NCI-H82 (cell line): ENCODE results near the gene FAM180A.
"Not testable (repeated sequence)": the region's sequence is repeated elsewhere in the genome, so short reads cannot be mapped to it uniquely, and the experiment has no call there.

Source experiments
- DNase-seq: peaks from one replicate; lab custom pipeline; 2025; lab: John Stamatoyannopoulos, UW

FAM180A gene

DNA sequence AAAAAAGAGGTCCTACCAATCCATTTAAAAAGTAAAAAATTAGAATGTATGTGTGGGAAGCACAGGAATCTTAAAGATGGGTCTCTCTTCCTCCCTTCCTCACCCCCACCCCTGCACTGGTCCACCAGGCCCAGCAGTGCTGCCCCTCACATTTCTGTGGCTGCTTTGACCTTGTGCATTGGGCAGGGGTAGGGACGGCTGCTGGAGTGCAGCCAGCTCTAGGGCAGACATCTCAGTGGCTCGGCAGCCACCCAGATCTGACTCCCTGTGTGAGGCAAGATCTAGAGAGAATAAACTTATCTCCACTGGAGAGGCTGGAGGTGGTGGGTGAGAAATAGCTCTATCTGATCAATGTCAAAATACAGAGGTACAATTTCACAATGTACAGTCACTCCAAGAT lies 6.7 kb downstream of the FAM180A start:
- no peak for DNase-seq

DNA sequence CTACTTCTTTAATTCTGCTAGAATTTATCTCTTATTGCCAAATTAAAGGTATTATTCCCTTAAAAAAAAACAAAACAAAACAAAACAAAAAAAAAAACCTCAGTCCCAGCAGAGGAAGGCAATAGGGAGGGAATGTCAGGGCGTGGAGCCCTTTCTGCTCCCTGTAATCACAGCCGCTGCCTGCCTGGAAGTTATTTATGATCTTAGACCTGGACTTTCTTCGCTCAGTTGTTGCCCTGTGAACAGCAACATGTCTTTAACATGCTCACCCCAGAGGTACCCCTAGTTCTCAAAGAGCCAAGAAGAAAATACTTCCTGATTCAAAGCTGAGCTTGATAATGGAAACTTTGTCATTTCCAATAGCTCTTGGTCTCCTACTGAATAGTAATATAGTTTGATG lies 7.7 kb downstream of the FAM180A start:
- no peak for DNase-seq

DNA sequence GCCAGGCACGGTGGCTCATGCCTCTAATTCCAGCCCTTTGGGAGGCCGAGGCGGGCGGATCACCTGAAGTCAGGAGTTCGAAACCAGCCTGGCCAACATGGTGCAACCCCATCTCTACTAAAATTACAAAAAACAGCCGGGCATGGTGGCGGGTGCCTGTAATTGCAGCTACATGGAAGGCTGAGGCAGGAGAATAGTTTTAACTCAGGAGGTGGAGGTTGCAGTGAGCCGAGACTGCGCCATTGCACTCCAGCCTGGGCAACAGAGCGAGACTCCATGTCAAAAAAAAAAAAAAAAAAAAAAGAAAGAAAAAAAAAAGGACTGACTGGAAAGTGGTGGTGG lies 11.3 kb downstream of the FAM180A start:
- not testable (repeated sequence) for DNase-seq

DNA sequence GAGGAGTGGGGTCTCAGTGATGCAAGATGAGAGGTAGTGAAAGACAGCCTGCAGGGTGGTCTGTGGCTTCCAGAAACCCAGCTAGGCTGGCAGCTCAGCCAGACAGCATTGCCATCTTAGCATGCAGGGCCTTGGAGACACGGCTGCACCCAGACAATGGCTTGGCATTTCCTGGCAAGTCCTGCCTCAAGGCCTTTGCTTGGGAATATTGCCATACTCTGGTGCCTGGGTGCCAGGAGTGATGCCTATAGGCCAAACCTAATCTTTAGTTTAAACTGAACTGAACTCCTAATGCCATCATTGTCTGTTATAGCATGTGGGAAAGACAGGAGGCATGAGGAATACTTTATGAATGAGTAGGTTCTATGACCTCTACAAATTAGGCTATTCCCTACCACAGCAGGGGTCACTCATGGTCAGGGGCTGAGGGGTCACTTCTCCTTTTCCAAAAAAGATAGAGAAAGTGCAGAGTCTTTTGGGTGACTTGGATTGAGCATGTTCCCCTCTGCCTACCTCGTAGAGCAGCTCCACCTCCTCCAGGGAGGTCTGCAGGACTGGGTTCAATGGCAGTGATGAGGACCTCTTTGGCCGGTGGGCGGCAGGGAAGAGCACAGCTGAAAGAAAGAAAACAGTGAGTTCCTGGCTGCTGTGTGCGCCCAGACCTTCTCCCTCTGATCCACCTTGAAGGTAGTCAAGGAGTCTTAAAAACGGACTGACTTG lies 11.9 kb downstream of the FAM180A start:
- DNase-seq = no peak

DNA sequence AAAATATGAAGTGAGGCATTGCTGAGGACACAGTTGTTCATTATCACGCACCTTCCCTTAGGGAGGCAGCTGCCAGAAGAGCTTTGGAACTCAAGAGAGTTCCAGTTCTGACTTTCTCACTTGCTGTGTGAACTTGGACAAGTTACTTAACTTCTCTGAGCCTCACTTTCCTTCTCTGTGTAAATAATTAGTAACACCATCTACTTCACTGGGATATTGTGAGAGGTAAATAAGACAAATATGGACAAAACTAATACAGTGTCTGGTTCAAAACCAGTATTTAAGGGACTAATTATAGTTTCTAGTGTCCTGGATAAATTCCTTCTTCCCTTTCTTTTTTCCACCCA lies 14.3 kb downstream of the FAM180A start:
- DNase-seq = no peak

DNA sequence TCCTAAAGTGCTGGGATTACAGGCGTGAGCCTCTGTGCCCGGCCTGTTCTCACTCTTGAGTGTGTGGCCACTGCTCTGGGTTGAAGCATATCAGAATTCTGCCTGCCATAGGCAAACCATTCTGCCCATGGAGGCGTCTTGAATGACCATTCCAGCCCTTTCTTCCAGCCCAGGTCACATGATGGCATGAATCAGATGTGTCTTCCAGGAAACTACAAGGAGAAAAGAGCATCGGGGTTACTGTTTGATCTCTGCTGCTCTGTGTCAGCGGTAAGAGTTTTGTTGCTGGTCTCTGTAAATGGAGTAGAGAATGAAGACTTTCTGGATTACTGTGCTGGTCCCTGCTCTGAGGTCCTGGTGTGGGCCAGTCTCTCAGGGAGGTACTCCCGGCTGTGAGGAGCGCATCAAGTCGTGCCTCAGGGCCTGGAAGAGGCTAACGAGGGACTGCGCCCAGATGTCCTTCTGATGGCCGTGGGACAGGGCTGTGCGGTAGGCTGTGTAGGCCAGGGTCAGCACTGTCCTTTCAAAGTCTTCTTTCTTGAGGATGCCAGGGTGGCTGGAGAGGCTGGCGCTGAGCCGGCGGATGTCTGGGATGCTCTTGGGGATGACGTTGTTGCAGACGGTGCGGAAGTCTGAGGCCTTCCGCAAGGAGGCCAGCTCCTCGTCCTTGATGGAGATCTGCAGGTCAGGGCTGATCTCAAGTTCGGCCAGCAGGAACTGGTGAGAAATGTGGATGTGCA lies 14.8 kb downstream of the FAM180A start:
- DNase-seq = no peak

DNA sequence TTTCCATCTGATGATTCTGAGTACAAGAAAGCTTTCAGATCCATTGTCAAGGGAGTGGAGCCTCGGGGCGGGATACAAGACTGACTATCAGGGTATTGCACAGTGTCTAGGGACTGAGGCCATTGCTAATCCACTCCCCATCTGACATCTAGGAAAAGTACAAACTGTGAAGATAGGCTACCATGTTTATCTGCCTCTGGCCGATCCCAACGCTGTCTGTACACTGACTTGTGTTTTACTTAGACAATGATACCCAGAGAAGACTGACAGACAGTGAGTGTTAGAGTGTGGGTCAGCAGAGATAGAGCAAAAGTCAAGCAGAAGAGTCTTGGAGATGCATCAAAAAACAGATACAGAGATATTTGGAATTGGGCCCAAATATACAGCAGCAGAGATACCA lies 17.5 kb downstream of the FAM180A start:
- no peak for DNase-seq

DNA sequence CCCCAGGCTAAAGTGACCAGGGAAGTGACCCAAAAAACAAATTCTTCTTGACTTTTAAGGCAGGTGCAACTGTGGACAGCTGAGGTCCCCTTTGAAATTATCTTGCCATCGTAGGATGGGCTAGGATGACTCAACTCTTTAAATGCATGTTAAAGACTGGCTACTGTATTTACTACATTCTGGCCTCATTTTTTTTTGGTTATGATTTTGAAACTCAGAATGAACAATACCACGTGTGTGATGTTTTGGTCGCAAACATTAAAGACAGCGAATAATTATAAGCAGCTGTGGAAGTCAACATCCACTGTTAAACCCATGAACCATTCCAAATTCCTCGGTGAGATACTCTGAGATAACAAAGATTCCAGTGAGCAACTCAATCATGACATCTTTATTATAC lies 19.4 kb downstream of the FAM180A start:
- DNase-seq = no peak

DNA sequence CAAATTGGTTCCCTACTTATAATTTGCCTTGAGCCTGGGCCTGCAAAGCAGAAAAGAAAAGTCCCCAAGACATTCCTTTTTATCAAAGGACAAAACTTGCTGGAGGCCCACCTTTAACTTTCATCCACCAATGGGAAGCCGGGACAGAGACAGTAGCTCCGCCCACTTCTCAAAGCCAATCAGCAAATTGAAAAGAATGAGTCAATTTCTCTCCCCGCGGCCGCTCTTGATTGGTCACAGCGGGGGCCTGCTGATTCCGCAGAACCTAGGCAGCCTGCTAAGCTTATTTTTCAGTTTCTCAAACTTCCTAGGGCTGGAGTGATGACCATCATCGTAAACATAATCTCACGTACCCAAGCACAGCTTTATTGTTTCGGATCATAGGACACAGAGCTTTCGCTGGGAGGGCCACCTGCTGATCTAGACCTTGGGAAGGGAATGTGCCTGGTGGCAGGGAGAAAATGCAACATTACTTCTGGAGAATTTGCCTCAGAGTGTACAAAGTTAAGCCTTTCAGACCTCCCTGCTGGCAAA lies 20.4 kb downstream of the FAM180A start, which contains the start of gene SLC13A4:
Gene SLC13A4, minus strand, starts transcription at position 51 of the 534 bp plus-strand sequence. CDS start 690 bp downstream, outside the sequence.
- DNase-seq = no peak

DNA sequence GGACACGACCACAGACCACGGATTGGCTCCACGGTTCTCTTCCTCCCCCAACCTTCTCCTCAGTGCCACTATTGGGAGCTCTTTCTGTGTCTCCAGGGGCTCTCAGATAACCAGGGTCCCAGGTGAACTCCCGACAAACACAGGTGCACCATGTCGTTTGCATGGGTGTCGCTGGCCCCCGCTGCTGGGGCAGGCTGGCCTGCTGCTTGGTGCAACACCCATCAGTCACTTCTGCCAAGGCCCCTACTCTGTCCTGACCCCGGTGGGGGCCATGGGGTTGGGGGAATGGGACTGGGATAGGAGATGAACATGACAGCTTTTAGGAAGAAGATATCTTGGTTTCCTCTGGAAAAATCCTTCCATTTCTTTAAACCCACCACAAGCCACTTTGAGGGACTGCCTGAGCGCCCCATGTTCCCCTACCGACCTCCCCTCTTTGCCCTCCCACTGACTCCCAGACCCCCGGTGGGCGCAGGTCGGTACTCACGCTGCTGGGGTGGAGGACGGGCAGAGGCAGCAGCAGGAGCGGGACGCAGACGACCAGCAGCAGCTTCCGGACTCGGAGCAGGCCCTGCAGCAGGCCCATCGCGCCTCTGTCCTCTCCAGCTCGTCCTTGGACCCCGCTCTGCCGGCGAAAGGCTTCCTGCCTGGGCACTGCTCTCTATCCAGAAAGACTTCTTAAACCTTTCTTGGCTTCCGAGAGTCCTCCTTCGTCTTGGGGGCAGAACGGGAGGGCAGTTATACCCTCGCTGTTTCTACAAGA lies 21.5 kb downstream of the FAM180A start:
- DNase-seq = no peak

DNA sequence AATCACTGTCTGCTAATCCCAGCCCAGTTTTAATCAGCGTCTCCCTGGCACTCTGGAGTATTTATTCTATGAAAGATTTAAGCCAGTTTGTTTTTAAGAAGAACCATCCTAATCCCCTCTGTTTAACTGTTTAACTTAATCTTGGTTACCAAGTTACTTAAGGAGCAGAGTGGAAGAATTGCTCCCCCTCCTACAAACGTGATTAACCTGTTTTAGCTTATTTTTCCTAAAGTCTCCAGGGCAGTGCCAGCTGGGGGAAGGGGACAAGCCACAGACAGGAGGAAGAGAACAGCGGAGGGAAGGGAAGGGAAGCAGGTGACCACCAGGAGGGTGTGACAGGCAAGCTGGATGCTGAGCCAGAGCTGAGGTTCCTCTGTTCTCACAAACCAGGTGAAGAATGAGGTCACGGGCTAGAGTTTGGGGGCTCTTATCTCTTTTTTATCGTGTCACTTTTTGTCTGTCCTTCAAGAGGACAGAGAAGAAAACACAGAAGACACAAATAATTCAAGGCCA lies 22.3 kb downstream of the FAM180A start:
- peak; percentile 81 for DNase-seq

DNA sequence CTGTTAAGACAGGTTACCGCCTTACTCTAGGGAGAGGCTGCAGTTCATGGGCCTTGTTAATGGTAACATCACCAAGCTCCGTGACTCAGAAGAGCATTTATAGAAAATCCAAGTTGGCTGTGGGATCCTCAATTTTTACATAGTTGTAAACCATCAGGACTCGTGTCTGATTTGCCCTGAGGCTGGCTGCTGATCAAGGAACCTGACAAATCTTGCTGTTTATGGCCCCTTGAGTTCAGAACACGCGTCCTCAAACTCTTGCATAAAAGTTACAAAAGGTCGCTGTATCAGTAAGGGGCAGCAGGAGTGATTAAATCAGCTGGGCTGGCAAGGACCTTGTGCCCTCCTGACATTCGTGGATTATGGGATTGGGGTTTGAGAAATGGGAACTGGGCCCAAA lies 25.2 kb downstream of the FAM180A start:
- DNase-seq = no peak

DNA sequence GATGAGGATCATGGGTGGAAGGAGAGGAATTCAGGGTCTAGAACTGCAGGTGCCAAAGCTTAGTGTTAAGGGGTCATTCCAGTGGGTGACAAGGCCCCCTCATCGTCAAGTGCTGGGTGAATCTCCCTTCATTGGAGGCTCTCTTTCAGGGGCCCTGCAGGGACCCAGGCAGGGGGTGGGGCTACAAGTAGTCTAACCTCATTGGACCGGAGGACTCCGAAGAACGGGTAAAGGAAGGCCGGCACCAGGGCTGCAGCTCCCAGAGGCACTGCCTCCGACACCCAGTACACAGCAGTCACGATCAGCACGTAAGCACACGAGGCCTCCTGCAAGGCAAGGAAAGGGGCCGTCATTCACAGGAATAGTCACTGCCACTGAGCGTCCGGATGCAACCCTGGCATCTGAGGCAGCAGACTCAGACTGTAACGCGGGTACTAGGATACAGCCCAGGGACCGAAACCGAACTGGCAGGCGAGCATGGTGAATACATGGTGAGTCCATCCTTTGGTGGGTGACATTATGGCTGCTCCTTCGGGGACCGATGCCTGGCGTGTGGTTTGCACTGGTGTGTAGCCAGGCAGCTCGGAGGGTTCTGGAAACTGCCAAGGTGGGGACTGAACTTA lies 27.3 kb downstream of the FAM180A start:
- DNase-seq = no peak

DNA sequence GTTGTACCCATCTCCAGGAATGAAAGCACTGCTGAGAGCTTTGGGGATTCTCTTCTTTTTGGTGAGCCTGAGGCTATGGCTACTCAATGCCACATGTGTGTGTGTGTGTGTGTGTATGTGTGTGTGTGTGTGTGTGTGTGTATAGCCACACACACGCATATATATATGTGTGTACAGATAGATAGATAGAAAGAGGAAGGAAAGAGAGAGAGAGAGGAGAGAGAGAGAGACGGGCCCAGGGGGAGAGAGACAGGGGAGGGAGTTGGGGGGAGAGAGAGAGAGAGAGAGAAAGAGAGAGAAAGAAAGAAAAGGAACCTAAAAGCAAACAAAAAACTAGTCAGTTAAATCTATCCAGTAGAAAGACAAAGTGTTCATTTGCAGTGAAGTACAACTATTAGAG lies 28.9 kb downstream of the FAM180A start:
- DNase-seq = no peak

DNA sequence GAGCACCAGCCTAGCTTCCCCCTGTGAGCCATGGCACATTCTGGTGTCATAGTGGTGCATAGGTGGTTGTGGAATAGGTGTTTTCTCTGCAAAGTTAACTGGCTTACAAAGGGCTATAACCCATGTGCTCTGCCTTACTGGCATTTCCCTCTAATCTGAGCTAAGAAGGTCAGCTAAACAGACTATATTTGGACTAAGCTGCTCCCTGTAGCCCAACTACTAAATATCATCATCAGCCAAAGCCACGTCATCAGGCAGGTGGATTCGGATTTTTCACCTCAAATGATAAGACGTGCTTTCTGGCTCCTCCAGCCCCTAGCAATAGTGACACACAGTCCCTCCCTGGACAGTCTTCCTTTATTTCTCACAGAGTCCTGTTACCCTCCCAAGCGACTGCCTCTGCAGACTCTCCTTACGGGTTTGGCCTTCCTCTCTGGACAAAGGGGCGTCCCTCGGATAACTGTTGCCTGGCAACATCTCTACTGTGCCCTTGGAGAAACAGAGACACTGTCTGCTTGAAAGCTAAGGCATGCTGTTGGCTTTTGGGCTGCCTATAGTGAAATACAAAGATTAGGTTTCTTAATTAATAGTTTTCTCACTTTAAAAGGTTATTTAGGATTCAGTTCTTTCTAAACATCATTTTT lies 29.7 kb downstream of the FAM180A start:
- DNase-seq = peak; percentile 35

DNA sequence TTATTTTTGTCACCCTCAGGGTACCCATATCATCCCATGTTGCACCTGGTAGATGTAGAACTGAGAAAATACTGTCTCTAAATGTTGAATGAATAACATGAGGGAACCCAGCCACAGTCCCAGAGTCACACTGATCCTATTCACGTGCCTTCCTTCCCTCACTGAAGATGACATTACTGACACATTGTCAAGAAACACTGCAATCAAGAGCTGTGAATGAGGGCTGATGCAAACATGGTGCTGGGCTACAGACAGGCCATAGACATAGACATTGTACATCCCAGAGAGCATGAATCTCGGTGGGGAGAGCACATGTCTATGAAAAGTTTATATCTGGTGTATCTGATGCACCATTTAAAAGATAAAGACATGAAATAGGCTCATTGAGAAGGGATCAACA lies 30.4 kb downstream of the FAM180A start:
- no peak for DNase-seq

DNA sequence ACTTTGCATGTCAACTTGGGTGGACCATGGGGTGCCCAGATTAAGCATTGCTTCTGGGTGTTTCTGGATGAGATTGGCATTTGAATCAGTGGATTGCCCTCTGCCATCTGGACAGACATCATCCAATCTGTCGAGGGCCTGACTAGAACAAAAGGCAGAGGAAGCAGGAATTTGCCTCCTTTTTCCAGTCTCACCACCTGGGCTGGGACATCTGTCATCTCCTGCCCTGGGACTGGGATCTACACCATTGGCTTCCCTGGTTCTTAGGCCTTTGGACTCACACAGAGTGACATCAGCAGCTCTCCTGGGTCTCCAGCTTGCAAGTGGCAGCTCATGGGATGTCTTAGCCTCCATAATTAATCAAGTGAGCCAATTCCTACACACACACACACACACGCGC lies 30.9 kb downstream of the FAM180A start:
- DNase-seq = peak; percentile 62

DNA sequence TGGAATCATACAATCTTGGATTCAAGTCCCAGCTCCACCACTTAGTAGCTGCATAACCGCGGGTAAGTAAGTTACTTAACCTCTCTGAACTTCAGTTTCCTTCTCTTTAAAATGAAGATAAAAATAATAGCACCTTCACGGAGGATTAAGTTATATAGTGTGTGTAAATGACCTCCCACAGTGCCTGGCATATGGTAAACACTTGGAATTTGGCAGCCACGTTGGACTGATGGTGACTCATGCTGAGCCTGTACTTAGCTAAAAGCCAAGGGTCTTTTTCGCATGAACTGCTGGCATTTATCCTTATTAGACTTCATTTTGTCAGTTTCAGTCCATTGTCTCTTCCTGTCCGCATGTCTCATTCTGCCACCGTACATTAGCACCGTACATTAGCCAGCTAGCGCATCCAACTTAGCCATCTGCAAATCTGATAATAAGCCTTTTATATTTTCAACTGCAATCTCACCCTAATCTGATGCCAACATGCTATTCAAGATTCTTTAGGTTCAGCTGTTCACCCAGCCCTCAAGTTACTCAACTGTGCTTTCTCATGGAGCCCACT lies 31.9 kb downstream of the FAM180A start:
- DNase-seq = peak; percentile 68

DNA sequence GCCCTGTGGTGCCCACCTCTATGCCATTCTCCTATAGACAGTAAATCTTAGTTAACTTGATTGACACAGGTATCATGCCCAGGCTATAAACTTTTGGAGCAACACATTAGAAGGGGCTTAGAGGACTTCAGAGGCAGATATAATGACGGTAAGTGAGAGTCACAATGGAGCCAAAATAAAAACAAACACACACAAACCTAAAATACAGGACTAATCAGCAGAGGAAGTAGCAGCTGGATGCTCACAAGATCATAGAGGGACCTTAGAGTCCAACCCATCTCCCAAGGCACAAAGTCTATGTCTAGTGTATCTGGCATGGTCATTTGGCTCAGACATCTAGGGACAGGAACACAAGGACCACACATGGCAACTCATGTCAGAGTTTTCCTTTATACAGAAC lies 32.9 kb downstream of the FAM180A start:
- DNase-seq = no peak

DNA sequence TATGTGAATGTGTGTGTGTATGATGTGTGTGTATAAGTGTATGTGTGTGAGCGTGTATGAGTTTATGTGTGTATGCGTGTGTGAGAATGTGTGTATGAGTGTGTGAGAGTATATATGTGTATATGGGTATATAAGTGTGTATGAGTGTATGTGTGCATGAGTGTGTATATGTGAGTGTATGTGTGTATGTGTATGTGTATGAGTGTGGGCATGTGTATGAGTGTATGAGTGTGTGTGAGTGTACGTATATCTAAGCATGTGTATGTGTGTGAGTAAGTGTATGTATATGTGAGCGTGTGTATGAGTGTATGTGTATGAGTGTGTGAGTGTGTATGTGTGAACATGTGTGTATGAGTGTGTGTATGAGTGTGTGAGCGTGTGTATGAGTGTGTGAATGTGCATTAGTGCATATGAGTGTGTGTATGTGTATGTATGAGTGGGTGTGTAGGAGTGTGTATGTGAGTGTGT lies 33.5 kb downstream of the FAM180A start:
- no peak for DNase-seq

DNA sequence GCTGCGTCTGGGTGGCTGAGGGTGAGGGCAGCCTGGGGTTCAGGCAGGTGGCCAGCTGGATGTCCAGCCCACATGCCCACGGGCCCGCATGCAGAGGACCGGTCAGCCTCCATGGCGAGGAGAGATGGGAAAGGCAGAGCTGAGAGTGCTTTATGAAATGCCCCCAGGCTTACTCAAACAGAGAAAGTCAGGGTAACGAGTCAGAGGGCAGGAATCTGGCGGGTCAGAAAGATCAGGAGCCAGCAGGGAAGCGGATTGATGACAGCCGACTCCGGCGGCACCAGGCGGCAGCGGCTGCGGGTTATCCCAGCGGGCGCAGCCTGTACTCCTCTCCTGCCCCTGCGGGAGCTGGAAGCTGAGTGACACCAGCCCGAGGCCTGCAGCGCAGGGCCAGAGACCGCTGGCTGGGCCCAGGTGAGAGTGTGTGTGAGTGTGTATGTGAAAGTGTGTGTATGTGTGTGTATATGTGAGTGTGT lies 34.0 kb downstream of the FAM180A start:
- no peak for DNase-seq
